Superior temporal gyrus (tissue), 1 donor: Measurements from ENCODE around the gene CWC27.

Source experiments
- DNase-seq: peaks from one replicate; pipeline ENCODE4 v3.0.0-alpha.2; 2016; ENCODE audit errors: extremely low spot score

CWC27 gene

GRCh38 chr5:65035211-65036206 is 266.8 kb downstream of the CWC27 start:
- peak; percentile 87 for DNase-seq

- DNase-seq, result no peak
Observed at GRCh38 chr5:65037831-65038815, 269.4 kb downstream of the CWC27 start.

- no peak for DNase-seq
Observed at GRCh38 chr5:65041296-65042158, 272.8 kb downstream of the CWC27 start.

GRCh38 chr5:65043843-65044359 is 275.2 kb downstream of the CWC27 start:
- no peak for DNase-seq

GRCh38 chr5:65047225-65047624 is 278.5 kb downstream of the CWC27 start:
- no peak for DNase-seq

GRCh38 chr5:65047948-65048690 is 279.4 kb downstream of the CWC27 start:
- no peak for DNase-seq

- DNase-seq, result no peak
Observed at GRCh38 chr5:65050140-65050539, 281.4 kb downstream of the CWC27 start.

GRCh38 chr5:65050826-65051498 is 282.2 kb downstream of the CWC27 start:
- no peak for DNase-seq

- no peak for DNase-seq
Observed at GRCh38 chr5:65055938-65056337, 287.2 kb downstream of the CWC27 start.

GRCh38 chr5:65059681-65060598 is 291.2 kb downstream of the CWC27 start:
- DNase-seq, result no peak

GRCh38 chr5:65061250-65061973 is 292.7 kb downstream of the CWC27 start:
- no peak for DNase-seq

- no peak for DNase-seq
Observed at GRCh38 chr5:65061974-65062353, 293.2 kb downstream of the CWC27 start.

GRCh38 chr5:65062469-65063083 is 293.8 kb downstream of the CWC27 start:
- DNase-seq, result no peak

- DNase-seq, result no peak
Observed at GRCh38 chr5:65065001-65065511, 296.3 kb downstream of the CWC27 start.

GRCh38 chr5:65066387-65067146 is 297.8 kb downstream of the CWC27 start:
- no peak for DNase-seq

- DNase-seq, result no peak
Observed at GRCh38 chr5:65067147-65067506, 298.4 kb downstream of the CWC27 start.
